ENCODE results near the gene GRIN2A.

DNA sequence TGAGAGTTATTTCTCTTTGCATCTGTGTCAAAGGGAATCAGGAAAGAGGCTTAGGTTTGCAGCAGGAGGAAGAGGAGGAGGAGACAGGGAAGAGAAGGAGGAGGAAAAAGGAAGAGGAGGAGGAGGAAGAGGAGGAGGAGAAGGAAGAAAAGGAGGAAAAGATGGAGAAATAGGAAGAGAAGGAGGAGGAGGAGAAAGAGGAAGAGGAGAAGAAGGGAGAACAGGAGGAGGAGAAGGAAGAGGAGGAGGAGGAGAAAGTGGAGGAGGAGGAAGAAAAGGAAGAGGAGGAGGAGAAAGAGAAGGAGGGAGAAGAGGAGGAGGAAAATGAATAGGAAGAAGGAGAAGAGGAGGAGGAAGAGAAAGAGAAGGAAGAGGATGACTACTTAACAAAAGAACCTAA is 459.1 kb downstream of the GRIN2A start:
- TF ChIP-seq POLR2A (IDR thresholded peaks at IDR 0.05), result no peak
- TF ChIP-seq, protein P1, sequence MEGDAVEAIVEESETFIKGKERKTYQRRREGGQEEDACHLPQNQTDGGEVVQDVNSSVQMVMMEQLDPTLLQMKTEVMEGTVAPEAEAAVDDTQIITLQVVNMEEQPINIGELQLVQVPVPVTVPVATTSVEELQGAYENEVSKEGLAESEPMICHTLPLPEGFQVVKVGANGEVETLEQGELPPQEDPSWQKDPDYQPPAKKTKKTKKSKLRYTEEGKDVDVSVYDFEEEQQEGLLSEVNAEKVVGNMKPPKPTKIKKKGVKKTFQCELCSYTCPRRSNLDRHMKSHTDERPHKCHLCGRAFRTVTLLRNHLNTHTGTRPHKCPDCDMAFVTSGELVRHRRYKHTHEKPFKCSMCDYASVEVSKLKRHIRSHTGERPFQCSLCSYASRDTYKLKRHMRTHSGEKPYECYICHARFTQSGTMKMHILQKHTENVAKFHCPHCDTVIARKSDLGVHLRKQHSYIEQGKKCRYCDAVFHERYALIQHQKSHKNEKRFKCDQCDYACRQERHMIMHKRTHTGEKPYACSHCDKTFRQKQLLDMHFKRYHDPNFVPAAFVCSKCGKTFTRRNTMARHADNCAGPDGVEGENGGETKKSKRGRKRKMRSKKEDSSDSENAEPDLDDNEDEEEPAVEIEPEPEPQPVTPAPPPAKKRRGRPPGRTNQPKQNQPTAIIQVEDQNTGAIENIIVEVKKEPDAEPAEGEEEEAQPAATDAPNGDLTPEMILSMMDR (IDR thresholded peaks at IDR 0.05), result no peak

Measured in gastroesophageal sphincter (tissue), 3 donors.